ENCODE data around the gene LIMA1. TPM values are rescaled to one million over a fixed set of nuclear protein-coding genes. Genes with fewer than 3 reads are reported as not detected.

LIMA1 gene
- total and polyA plus RNA-seq, 9 of the 15 experiments (the other 6 are each of a cell fraction or from before 2014, with no cell fraction given): 20.2 to 37.8 (median 27.3) TPM

DNA sequence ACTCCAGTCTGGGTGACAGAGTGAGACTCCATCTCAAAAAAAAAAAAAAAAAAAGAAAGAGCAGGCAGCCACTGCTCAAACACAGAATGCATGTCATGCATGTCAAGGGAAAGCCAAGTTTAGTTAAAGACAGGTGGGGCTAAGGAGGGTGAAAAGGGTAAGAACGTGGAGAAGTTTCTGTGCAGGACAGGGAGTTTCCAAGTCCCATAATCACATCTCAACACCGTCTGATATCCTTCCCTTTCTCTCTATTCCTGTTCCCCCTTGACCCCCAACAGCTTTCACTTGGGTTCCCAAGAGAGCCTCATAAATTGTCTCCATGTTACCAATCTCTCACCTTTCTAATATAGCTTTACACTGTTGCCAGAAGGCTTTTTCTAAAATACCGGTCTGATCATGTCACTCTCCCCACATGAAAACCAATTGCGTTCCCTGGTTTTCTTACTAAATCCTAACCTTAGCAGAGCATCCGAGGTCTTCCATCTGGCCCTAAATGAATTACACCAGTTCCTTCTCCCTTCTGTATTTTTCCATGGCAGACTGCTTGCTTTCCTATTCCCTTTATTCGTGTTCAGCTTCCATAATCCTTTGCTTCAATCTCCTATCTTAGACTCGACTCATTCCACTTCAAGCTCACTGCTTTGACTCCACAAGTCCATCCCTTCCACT, 37.0 kb downstream of the LIMA1 start:
- peak in 1 of 4 experiments; percentile 30 for DNase-seq (ENCODE audit: extremely low read depth in 1 of 4, low spot score in 3 of 4)
- no peak for TF ChIP-seq ZNF431 (CRISPR knock-in tag; IDR thresholded peaks at IDR 0.05)
- TF ChIP-seq, protein P1, sequence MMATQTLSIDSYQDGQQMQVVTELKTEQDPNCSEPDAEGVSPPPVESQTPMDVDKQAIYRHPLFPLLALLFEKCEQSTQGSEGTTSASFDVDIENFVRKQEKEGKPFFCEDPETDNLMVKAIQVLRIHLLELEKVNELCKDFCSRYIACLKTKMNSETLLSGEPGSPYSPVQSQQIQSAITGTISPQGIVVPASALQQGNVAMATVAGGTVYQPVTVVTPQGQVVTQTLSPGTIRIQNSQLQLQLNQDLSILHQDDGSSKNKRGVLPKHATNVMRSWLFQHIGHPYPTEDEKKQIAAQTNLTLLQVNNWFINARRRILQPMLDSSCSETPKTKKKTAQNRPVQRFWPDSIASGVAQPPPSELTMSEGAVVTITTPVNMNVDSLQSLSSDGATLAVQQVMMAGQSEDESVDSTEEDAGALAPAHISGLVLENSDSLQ (IDR thresholded peaks at IDR 0.05): 0 out of 2 replicates have a peak, but pooled peaks have one; percentile 11
- TF ChIP-seq, protein P2, sequence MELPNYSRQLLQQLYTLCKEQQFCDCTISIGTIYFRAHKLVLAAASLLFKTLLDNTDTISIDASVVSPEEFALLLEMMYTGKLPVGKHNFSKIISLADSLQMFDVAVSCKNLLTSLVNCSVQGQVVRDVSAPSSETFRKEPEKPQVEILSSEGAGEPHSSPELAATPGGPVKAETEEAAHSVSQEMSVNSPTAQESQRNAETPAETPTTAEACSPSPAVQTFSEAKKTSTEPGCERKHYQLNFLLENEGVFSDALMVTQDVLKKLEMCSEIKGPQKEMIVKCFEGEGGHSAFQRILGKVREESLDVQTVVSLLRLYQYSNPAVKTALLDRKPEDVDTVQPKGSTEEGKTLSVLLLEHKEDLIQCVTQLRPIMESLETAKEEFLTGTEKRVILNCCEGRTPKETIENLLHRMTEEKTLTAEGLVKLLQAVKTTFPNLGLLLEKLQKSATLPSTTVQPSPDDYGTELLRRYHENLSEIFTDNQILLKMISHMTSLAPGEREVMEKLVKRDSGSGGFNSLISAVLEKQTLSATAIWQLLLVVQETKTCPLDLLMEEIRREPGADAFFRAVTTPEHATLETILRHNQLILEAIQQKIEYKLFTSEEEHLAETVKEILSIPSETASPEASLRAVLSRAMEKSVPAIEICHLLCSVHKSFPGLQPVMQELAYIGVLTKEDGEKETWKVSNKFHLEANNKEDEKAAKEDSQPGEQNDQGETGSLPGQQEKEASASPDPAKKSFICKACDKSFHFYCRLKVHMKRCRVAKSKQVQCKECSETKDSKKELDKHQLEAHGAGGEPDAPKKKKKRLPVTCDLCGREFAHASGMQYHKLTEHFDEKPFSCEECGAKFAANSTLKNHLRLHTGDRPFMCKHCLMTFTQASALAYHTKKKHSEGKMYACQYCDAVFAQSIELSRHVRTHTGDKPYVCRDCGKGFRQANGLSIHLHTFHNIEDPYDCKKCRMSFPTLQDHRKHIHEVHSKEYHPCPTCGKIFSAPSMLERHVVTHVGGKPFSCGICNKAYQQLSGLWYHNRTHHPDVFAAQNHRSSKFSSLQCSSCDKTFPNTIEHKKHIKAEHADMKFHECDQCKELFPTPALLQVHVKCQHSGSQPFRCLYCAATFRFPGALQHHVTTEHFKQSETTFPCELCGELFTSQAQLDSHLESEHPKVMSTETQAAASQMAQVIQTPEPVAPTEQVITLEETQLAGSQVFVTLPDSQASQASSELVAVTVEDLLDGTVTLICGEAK (IDR thresholded peaks at IDR 0.05): peak; percentile 33; the same call in 1 of the 2 replicates
- TF ChIP-seq, protein P2 (CRISPR knock-in tag; IDR thresholded peaks at IDR 0.05): no peak
- TF ChIP-seq, protein P3, sequence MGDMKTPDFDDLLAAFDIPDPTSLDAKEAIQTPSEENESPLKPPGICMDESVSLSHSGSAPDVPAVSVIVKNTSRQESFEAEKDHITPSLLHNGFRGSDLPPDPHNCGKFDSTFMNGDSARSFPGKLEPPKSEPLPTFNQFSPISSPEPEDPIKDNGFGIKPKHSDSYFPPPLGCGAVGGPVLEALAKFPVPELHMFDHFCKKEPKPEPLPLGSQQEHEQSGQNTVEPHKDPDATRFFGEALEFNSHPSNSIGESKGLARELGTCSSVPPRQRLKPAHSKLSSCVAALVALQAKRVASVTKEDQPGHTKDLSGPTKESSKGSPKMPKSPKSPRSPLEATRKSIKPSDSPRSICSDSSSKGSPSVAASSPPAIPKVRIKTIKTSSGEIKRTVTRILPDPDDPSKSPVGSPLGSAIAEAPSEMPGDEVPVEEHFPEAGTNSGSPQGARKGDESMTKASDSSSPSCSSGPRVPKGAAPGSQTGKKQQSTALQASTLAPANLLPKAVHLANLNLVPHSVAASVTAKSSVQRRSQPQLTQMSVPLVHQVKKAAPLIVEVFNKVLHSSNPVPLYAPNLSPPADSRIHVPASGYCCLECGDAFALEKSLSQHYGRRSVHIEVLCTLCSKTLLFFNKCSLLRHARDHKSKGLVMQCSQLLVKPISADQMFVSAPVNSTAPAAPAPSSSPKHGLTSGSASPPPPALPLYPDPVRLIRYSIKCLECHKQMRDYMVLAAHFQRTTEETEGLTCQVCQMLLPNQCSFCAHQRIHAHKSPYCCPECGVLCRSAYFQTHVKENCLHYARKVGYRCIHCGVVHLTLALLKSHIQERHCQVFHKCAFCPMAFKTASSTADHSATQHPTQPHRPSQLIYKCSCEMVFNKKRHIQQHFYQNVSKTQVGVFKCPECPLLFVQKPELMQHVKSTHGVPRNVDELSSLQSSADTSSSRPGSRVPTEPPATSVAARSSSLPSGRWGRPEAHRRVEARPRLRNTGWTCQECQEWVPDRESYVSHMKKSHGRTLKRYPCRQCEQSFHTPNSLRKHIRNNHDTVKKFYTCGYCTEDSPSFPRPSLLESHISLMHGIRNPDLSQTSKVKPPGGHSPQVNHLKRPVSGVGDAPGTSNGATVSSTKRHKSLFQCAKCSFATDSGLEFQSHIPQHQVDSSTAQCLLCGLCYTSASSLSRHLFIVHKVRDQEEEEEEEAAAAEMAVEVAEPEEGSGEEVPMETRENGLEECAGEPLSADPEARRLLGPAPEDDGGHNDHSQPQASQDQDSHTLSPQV (IDR thresholded peaks at IDR 0.05): peak; percentile 49; the same call in 1 of the 2 replicates
- TF ChIP-seq ZNF586 (CRISPR knock-in tag; conservative IDR thresholded peaks at IDR 0.05): no peak
- peak; percentile 37; the same call in 1 of the 2 replicates for TF ChIP-seq NFRKB (IDR thresholded peaks at IDR 0.05; ENCODE audit: low read depth)

More for the DNA sequence above, 37.0 kb downstream of the LIMA1 start:
- CTCF ChIA-PET (ENCODE audit: low intra/inter-chr PET ratio): no interaction called here
- Histone ChIP-seq H3K27ac (ENCODE audit: extremely low read depth, low read depth, low read length) (peak overlapping the region; percentile 97), H3K4me1 (replicated peaks in 1 of 2; ENCODE audit: control insufficient read depth in 2 of 2, insufficient read depth in 2 of 2, low read length in 2 of 2) (peaks cover 28 to 54% of the 10 kb centered on the region in 2 experiments; a peak in 4 of 5 replicates), H2AFZ (ENCODE audit: low read depth, low read length) (peak overlapping the region; percentile 86), H3K9me1 (ENCODE audit: control insufficient read depth, insufficient read depth, low read length) (no peaks in the 10 kb centered on the region), H3K9ac (ENCODE audit: insufficient read depth in 1 of 2, low read depth in 2 of 2, low read length in 2 of 2) (peak overlapping the region; percentile 18 to 71; a peak in 3 of 4 replicates), H3K9me3 (replicated peaks; ENCODE audit: control insufficient read depth, insufficient read depth, low read depth, low read length) (no peaks in the 10 kb centered on the region), H3K36me3 (ENCODE audit: control insufficient read depth, insufficient read depth, low read length) (no peaks in the 10 kb centered on the region), H3K4me2 (ENCODE audit: insufficient read depth, low read length) (peak overlapping the region; percentile 54), H3K27me3 (ENCODE audit: control insufficient read depth in 2 of 2, insufficient read depth in 2 of 2, low read length in 2 of 2) (no peaks in the 10 kb centered on the region), H3K4me3 (no peak overlapping the region), H4K20me1 (replicated peaks; ENCODE audit: control insufficient read depth, insufficient read depth, low read length) (no peaks in the 10 kb centered on the region), H3K79me2 (ENCODE audit: control insufficient read depth, insufficient read depth, low read length) (peaks cover 7% of the 10 kb centered on the region)
- intact Hi-C loops (cut with micrococcal nuclease) (no loop called here), in situ Hi-C loops (cut with MboI) (no loop called here)
- 29% methylated on average over 7 of the region's 7 CpGs for WGBS (ENCODE audit: insufficient coverage, low coverage, missing lambda C conversion rate)
- POLR2A ChIA-PET: interaction anchor here (0.6 to 1.5 kb wide), 9 partner anchors 9 to 684 kb away, joined by 3 to 4 read pairs (median 3); no protein-coding TSS in a partner anchor
- FAIRE-seq: peak; percentile 44
- ATAC-seq: peak; percentile 8
- BruUV-seq (replicated peaks): no TSS peak
